H1 (cell line): ENCODE data around the gene PLEKHH2. TPM values are rescaled to one million over a fixed set of nuclear protein-coding genes. Genes with fewer than 3 reads are reported as not detected.

ENCODE experiments used
- CTCF ChIA-PET: fragments of 300-600 bp; sonication (Branson Sonifier 250); formaldehyde crosslinking; loops from one replicate; lab custom pipeline; 2021; ENCODE audit not compliant: partially characterized antibody; lab: Charles Lee
- POLR2A ChIA-PET: fragments of 300-600 bp; sonication (Branson Sonifier 250); formaldehyde crosslinking; loops from one replicate; lab custom pipeline; 2021; ENCODE audit warnings: inconsistent platforms; ENCODE audit not compliant: partially characterized antibody; lab: Charles Lee
- DNase-seq, 2 experiments: peaks; one replicate each; pipeline versions ENCODE4 v3.0.0 to v3.0.0-alpha.2; 2010 to 2022; ENCODE audit warnings: low spot score in 2 of 2, low read depth in 1 of 2, mixed read lengths in 1 of 2
- FAIRE-seq: peaks from 2 replicates; lab custom pipeline; 2011; peaks lifted over from hg19 to GRCh38; lab: Jason Lieb, UNC
- H2AFZ ChIP-seq: 2 replicates; pipeline ENCODE4 v1.8.1; 2012; ENCODE audit warnings: low read length, inconsistent platforms
- H2AK5ac ChIP-seq: 2 replicates; pipeline ENCODE4 v1.6.1; 2013; ENCODE audit warnings: low read depth, low read length
- H2BK120ac ChIP-seq: replicated peaks from 2 replicates; pipeline ENCODE3; 2013; ENCODE audit warnings: low read depth, low read length, inconsistent platforms
- H2BK12ac ChIP-seq: 2 replicates; pipeline ENCODE4 v1.6.1; 2013; ENCODE audit warnings: low read depth, low read length
- H2BK15ac ChIP-seq: 2 replicates; pipeline ENCODE4 v1.6.1; 2013; ENCODE audit warnings: low read length
- H2BK20ac ChIP-seq: 2 replicates; pipeline ENCODE4 v1.6.1; 2013; ENCODE audit warnings: low read length
- H2BK5ac ChIP-seq: 2 replicates; pipeline ENCODE4 v1.6.1; 2013; ENCODE audit warnings: low read depth, low read length
- H3K14ac ChIP-seq: 2 replicates; pipeline ENCODE4 v1.6.1; 2013; ENCODE audit warnings: inconsistent platforms; ENCODE audit not compliant: insufficient read length
- H3K18ac ChIP-seq: 2 replicates; pipeline ENCODE4 v1.6.1; 2013; ENCODE audit warnings: low read length; ENCODE audit errors: extremely low read depth
- H3K23ac ChIP-seq: 2 replicates; pipeline ENCODE4 v1.6.1; 2013; ENCODE audit warnings: inconsistent platforms; ENCODE audit not compliant: insufficient read length
- H3K23me2 ChIP-seq: 2 replicates; pipeline ENCODE4 v1.6.1; 2013; ENCODE audit warnings: low read depth, low read length
- H3K27ac ChIP-seq: 2 replicates; pipeline ENCODE4 v1.6.1; 2011; ENCODE audit warnings: low read depth, low read length, inconsistent platforms
- H3K27me3 ChIP-seq, 4 experiments: replicated peaks in 1 of 4; 1 replicate in 1 of 4; 2 replicates in 3 of 4; pipeline versions ENCODE4 v1.6.1 to v1.8.1; 2011 to 2013; ENCODE audit warnings: low read length in 3 of 4, mild to moderate bottlenecking in 3 of 4, inconsistent platforms in 2 of 4, mixed read lengths in 2 of 4, moderate library complexity in 1 of 4; ENCODE audit not compliant: control insufficient read depth in 3 of 4, insufficient read depth in 3 of 4; ENCODE audit errors: extremely low read depth in 1 of 4
- H3K36me3 ChIP-seq, 4 experiments: 2 replicates each; pipeline versions ENCODE4 v1.6.1 to v1.8.1; 2011 to 2013; ENCODE audit warnings: mild to moderate bottlenecking in 4 of 4, low read length in 3 of 4, moderate library complexity in 2 of 4, control low read depth in 1 of 4, inconsistent platforms in 1 of 4; ENCODE audit not compliant: insufficient read depth in 4 of 4, control insufficient read depth in 2 of 4
- H3K4ac ChIP-seq: replicated peaks from 2 replicates; pipeline ENCODE3; 2013; ENCODE audit warnings: low read length, low read depth, mixed read lengths, inconsistent platforms; ENCODE audit not compliant: insufficient read length
- H3K4me1 ChIP-seq, 4 experiments: replicated peaks in 1 of 4; 1 replicate in 1 of 4; 2 replicates in 3 of 4; pipeline versions ENCODE4 v1.6.1 to v1.8.1; 2011 to 2013; ENCODE audit warnings: low read length in 3 of 4, inconsistent platforms in 2 of 4, mixed read lengths in 1 of 4; ENCODE audit not compliant: insufficient read depth in 4 of 4, control insufficient read depth in 3 of 4
- H3K4me2 ChIP-seq, 2 experiments: 2 replicates each; pipeline versions ENCODE4 v1.6.1 to v1.8.1; 2011 to 2013; ENCODE audit warnings: low read depth in 2 of 2, low read length in 2 of 2, control low read depth in 1 of 2, inconsistent platforms in 1 of 2, mild to moderate bottlenecking in 1 of 2; ENCODE audit not compliant: insufficient read depth in 1 of 2
- H3K4me3 ChIP-seq, 4 experiments: fragments of 200-600, 300-600 bp in 1 of 4; sonication (generic), shearing (Covaris generic), sonication (Bioruptor Twin) in 1 of 4; 2 replicates each; pipeline versions ENCODE4 v1.5.1 to v1.8.1; 2011 to 2016; ENCODE audit warnings: low read length in 4 of 4, low read depth in 3 of 4, control low read depth in 2 of 4, inconsistent platforms in 2 of 4, mild to moderate bottlenecking in 2 of 4, mixed read lengths in 1 of 4, moderate library complexity in 1 of 4; ENCODE audit not compliant: insufficient read depth in 2 of 4; ENCODE audit errors: extremely low read depth in 1 of 4
- H3K56ac ChIP-seq: replicated peaks from 2 replicates; pipeline ENCODE3; 2013; ENCODE audit warnings: low read depth, mild to moderate bottlenecking, mixed read lengths, low read length, inconsistent platforms; ENCODE audit not compliant: insufficient read length
- H3K79me1 ChIP-seq: 2 replicates; pipeline ENCODE4 v1.6.1; 2013; ENCODE audit warnings: low read depth, low read length, control low read depth
- H3K79me2 ChIP-seq, 2 experiments: 2 replicates each; pipeline versions ENCODE4 v1.6.1 to v1.8.1; 2012 to 2013; ENCODE audit warnings: low read length in 2 of 2, mild to moderate bottlenecking in 2 of 2, inconsistent platforms in 1 of 2; ENCODE audit not compliant: insufficient read depth in 2 of 2, control insufficient read depth in 1 of 2
- H3K9ac ChIP-seq, 4 experiments: replicated peaks in 1 of 4; 1 replicate in 1 of 4; 2 replicates in 3 of 4; pipeline versions ENCODE4 v1.6.1 to v1.8.1; 2011 to 2013; ENCODE audit warnings: low read depth in 3 of 4, low read length in 3 of 4, control low read depth in 2 of 4, mild to moderate bottlenecking in 2 of 4, moderate library complexity in 2 of 4, inconsistent platforms in 1 of 4; ENCODE audit errors: extremely low read depth in 1 of 4
- H3K9me3 ChIP-seq, 2 experiments: 2 replicates each; pipeline versions ENCODE4 v1.6.1 to v1.8.1; 2012 to 2013; ENCODE audit warnings: mild to moderate bottlenecking in 2 of 2, moderate library complexity in 2 of 2, control low read depth in 1 of 2, inconsistent platforms in 1 of 2, low read depth in 1 of 2, low read length in 1 of 2, mixed read lengths in 1 of 2; ENCODE audit not compliant: insufficient read depth in 2 of 2
- H4K20me1 ChIP-seq, 2 experiments: replicated peaks in 1 of 2; 2 replicates each; pipeline versions ENCODE3 to v1.8.1; 2011 to 2013; ENCODE audit warnings: inconsistent platforms in 2 of 2, low read length in 2 of 2, mild to moderate bottlenecking in 1 of 2; ENCODE audit not compliant: insufficient read depth in 2 of 2, control insufficient read depth in 1 of 2
- H4K5ac ChIP-seq: 2 replicates; pipeline ENCODE4 v1.6.1; 2013; ENCODE audit warnings: low read length, low read depth, mixed read lengths, inconsistent platforms; ENCODE audit not compliant: insufficient read length
- H4K8ac ChIP-seq: 2 replicates; pipeline ENCODE4 v1.8.0; 2013; ENCODE audit warnings: mild to moderate bottlenecking, moderate library complexity, low read length, inconsistent platforms; ENCODE audit not compliant: insufficient read depth; ENCODE audit errors: extremely low read depth
- H4K91ac ChIP-seq: replicated peaks from 2 replicates; pipeline ENCODE3; 2013; ENCODE audit warnings: low read length, mixed read lengths, inconsistent platforms; ENCODE audit not compliant: insufficient read length
- ATF3 ChIP-seq: IDR thresholded peaks from 2 replicates; pipeline ENCODE4 v1.6.1; 2011; ENCODE audit warnings: low read depth, mild to moderate bottlenecking, low read length; ENCODE audit not compliant: insufficient read depth
- BACH1 ChIP-seq: IDR thresholded peaks from 2 replicates; pipeline ENCODE4 v1.6.1; 2012; ENCODE audit warnings: low read length, improper control_type of control experiment
- BRCA1 ChIP-seq: IDR thresholded peaks from 2 replicates; pipeline ENCODE4 v1.6.1; 2012; ENCODE audit warnings: low read depth, low read length, improper control_type of control experiment
- CEBPB ChIP-seq: IDR thresholded peaks from 2 replicates; pipeline ENCODE4 v1.6.1; 2012; ENCODE audit warnings: low read depth, low read length
- CHD1 ChIP-seq: IDR thresholded peaks from 2 replicates; pipeline ENCODE4 v1.6.1; 2012; ENCODE audit warnings: low read depth, low read length, improper control_type of control experiment
- CHD2 ChIP-seq: IDR thresholded peaks from 2 replicates; pipeline ENCODE4 v1.6.1; 2012; ENCODE audit warnings: low read length, improper control_type of control experiment
- CTCF ChIP-seq, 3 experiments: IDR thresholded peaks; 1 replicate in 2 of 3; 2 replicates in 1 of 3; pipeline versions ENCODE4 v1.5.1 to v1.6.1; 2011; ENCODE audit warnings: low read length in 3 of 3, mild to moderate bottlenecking in 3 of 3, inconsistent platforms in 2 of 3, low read depth in 1 of 3, moderate library complexity in 1 of 3; ENCODE audit not compliant: insufficient read depth in 1 of 3; ENCODE audit errors: control extremely low read depth in 1 of 3
- JUND ChIP-seq: IDR thresholded peaks from 2 replicates; pipeline ENCODE4 v1.6.1; 2011; ENCODE audit warnings: mild to moderate bottlenecking, improper control_type of control experiment, low read length
- POLR2A ChIP-seq, 2 experiments: IDR thresholded peaks; 1 replicate in 1 of 2; 2 replicates in 1 of 2; pipeline ENCODE4 v1.6.1; 2011; ENCODE audit warnings: low read depth in 2 of 2, low read length in 2 of 2, mild to moderate bottlenecking in 2 of 2; ENCODE audit errors: control extremely low read depth in 1 of 2
- RFX5 ChIP-seq: IDR thresholded peaks from 2 replicates; pipeline ENCODE4 v1.6.1; 2011; ENCODE audit warnings: low read depth, low read length, improper control_type of control experiment, borderline replicate concordance
- RXRA ChIP-seq: IDR thresholded peaks from 2 replicates; pipeline ENCODE4 v1.6.1; 2011; ENCODE audit warnings: low read depth, mild to moderate bottlenecking, low read length, moderate library complexity; ENCODE audit not compliant: insufficient read depth
- TAF1 ChIP-seq: IDR thresholded peaks from 2 replicates; pipeline ENCODE4 v1.6.1; 2011; ENCODE audit warnings: mild to moderate bottlenecking, low read depth, low read length
- WGBS, 2 experiments: shearing (Covaris generic) in 1 of 2; methylation state at CpG; one replicate each; pipeline versions ENCODE4 v1.1.6 to v1.1.7; 2013 to 2015; ENCODE audit warnings: low lambda C conversion rate in 2 of 2, mixed read lengths in 2 of 2, inconsistent platforms in 1 of 2, low coverage in 1 of 2, missing lambda C conversion rate in 1 of 2; ENCODE audit not compliant: insufficient replicate concordance in 2 of 2, insufficient coverage in 1 of 2, insufficient read length in 1 of 2; ENCODE audit errors: extremely low coverage in 1 of 2, missing lambda C conversion rate in 1 of 2; 5-methylcytosine and 5-hydroxymethylcytosine counted together
- polyA plus RNA-seq, 7 experiments: library from polyadenylated mRNA; depleted of rRNA in 3 of 7; stranded (reverse) in 5 of 7; unstranded in 2 of 7; fragments of >200 nt in 5 of 7; fragments of 200-250 nt in 2 of 7; gene quantifications; 1 replicate in 5 of 7; 2 replicates in 1 of 7; 4 replicates in 1 of 7; pipeline versions ENCODE4 v1.2.1 to v1.2.3, GENCODE V29; 2011 to 2013; ENCODE audit warnings: missing spikeins in 2 of 7, mixed read lengths in 2 of 7
- total RNA-seq: library from RNA; stranded (reverse); fragmentation: NEBNext Ultra II Directional; extraction: Animal tissue kit (Norgen Biotek cat#: 25700); gene quantifications from 2 replicates; pipeline ENCODE4 v1.2.1, GENCODE V29; 2021

The PLEKHH2 gene
- total and polyA plus RNA-seq, 2 of the 8 experiments (the other 6 are each of a cell fraction or from before 2014, with no cell fraction given) = 2.2 to 5.0 TPM

GRCh38 chr2:43777306-43777926 is 140.4 kb downstream of the PLEKHH2 start:
- FAIRE-seq = no peak
- Histone ChIP-seq H4K20me1 (no peaks in the 10 kb centered on the region), H3K4me3 (no peak overlapping the region), H2BK15ac (no peak overlapping the region), H3K79me2 (no peaks in the 10 kb centered on the region), H4K8ac (no peak overlapping the region), H4K91ac (no peak overlapping the region), H3K14ac (no peak overlapping the region), H3K4me1 (peaks cover 0 to 3% (median 0%) of the 10 kb centered on the region in 4 experiments; a peak in 1 of 7 replicates), H3K18ac (no peak overlapping the region), H3K4me2 (no peak overlapping the region), H2BK20ac (no peak overlapping the region), H3K9me3 (no peaks in the 10 kb centered on the region), H3K23me2 (no peaks in the 10 kb centered on the region), H3K36me3 (no peaks in the 10 kb centered on the region; a peak in 1 of 8 replicates), H3K23ac (no peak overlapping the region), H2BK120ac (no peak overlapping the region), H3K9ac (no peak overlapping the region), H3K27ac (no peak overlapping the region), H3K79me1 (no peaks in the 10 kb centered on the region), H2AFZ (no peak overlapping the region), H2AK5ac (no peak overlapping the region), H3K56ac (no peak overlapping the region), H2BK5ac (no peak overlapping the region), H3K27me3 (no peaks in the 10 kb centered on the region), H4K5ac (no peak overlapping the region), H2BK12ac (no peak overlapping the region), H3K4ac (no peak overlapping the region)
- DNase-seq = no peak
- ChIA-PET CTCF (interaction anchor here (0.6 to 1.6 kb wide), 2 partner anchors 9 to 496 kb away, joined by 3 to 4 read pairs; no protein-coding TSS in a partner anchor), POLR2A (no interaction called here)
- WGBS, 2 experiments = 82% methylated on average over 8 of the region's 8 CpGs; no CpG with 5 or more reads in 1 of the 2 experiments
- TF ChIP-seq RXRA (no peak), BACH1 (no peak), RFX5 (no peak), ATF3 (no peak), BRCA1 (no peak), JUND (no peak), POLR2A (IDR thresholded peaks at IDR 0.05; ENCODE audit: control extremely low read depth in 1 of 2, low read depth in 2 of 2, low read length in 2 of 2) (no peak), CHD2 (no peak), CEBPB (no peak), CTCF (IDR thresholded peaks at IDR 0.05; ENCODE audit: control extremely low read depth in 1 of 3, insufficient read depth in 1 of 3, low read depth in 1 of 3, low read length in 3 of 3) (no peak), TAF1 (no peak), CHD1 (no peak)
